Activated naive CD4-positive, alpha-beta T cell (primary cell): ENCODE results near the gene PTDSS2.
"Not testable (repeated sequence)": the region's sequence is repeated elsewhere in the genome, so short reads cannot be mapped to it uniquely, and the experiment has no call there.

ENCODE experiments used
- DNase-seq, 4 experiments: peaks; one replicate each; lab custom pipeline; 2025; lab: John Stamatoyannopoulos, UW

The PTDSS2 gene

DNA sequence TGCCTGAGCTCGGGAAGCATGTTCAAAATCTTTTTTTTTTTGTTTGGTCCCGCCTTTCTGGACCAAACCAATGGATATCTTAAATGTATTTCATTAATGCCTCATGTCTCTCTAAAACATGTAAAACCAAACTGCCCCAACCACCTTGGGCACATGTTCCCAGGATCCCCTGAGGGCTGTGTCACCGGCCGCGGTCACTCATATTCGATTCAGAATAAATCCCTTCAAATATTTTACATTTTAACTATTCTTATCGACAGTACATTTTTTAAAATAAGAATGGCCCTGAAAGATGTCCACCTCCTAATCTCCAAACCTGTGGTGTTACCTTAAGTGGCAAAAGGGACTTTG, 54.9 kb downstream of the PTDSS2 start:
- no peak for DNase-seq

DNA sequence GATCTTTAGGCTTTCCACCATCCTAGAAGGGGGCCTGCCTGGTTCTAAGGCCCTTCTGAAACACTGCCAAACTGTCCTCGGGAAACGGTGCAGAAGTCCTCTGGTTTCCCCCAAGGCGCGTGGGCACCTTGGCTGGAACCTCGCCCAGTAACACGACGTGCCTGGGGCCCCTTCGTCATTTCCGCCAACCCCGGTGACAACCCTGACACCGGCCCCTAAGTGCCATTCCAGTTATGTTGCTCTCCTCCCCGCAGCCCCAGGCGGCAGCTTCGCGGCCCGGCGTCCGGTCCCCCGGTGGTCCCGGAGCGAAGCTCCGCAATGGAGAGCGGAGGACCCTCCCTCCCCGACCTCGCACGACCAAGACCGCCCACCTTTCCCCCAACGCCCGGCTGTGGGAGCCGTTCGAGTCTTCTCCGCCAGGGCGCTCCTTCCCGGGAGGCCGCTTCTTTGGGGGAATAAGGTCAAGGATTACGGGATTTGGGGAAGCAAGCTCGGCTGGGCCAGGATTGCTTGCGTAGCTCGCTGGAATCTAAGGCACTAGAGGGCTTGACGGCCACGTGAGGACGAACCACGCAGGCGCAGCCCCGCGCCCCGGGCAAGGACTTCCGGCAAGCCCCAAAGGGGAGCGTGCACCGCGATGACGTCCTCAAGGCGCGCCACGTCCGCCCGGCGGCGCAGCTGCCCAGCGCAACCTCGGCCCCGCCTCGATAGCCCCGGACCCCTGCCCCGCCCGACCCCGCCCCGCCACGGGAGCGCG, 56.3 kb downstream of the PTDSS2 start:
- peak; percentile 94 to 96 (median 94) for DNase-seq

DNA sequence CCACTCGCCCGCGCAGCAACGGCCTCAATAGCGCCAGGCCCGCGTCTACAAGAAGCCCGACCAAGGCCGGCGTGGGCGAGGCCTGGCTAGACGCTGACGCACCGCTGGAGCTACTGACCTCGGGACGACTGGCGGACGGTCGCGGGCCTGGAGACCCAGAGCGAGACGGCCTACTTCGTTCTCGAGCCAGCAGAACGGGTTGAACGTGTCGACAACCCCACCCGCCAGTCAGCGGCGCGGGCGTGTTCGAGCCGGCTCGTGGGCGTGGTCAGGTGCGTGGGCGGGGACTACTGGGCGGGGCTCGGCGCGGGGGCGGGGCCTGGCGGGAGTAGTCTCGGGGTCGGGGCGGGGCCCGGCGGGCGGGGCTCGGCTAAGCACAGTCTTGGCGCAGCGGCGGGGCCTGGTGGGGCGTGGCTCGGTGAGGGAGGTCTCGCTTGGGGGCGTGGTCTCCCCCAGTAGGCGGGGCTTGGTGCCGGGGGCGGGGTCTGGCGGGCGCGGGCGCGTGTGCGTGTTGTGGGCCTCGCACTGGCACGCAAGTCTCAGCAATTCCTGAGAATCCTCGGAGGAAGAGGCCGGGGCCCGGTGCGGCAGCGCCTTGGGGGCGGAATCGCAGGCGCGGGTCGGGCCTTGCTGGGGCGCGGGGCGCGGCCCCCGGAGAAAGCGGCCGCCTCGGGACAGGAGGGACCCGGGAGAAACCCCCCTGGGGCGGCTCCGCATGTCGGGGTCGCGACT, 57.1 kb downstream of the PTDSS2 start, which contains the start of gene RNH1:
Gene RNH1 (minus strand): TSS at position 248 of the 732 bp plus-strand sequence. CDS start 5,080 bp downstream, outside the sequence.
- peak; percentile 99 to 100 (median 100) for DNase-seq

DNA sequence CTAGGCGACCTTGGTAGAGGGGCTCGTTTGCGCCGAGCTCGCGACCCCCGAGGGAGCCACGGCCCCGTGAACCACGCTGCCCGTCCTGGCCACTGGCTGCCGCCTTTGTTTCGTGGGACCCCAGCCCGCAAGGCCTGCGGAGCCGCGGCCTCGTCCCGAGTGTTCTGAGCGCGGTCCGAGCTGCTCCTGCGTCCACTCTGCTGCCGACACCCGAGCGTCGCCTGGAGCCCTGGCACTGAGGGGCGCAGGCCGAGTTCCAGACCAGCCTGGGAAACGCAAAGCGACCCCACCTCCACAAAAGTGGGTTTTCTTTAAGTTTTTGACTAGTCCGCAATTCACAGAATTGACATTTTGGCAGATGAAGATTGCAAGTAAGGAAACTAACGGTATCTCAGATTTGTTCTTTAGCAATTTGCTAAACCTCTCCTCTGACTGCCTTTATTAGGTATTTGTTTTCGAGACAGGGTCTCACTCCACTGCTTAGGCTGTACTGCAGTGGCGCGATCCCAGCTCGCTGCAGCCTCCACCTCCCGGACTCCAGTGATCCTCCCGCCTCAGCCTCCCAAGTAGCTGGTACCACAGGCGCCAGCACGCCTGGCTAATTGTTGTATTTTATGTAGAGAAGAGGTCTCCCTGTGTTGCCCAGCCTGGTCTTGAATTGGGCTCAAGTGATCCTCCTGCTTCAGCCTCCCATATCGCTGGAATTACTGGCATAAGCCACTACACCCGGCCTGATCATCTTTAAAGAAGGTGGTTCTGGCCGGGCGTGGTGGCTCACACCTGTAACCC, 57.8 kb downstream of the PTDSS2 start:
- DNase-seq = no peak

DNA sequence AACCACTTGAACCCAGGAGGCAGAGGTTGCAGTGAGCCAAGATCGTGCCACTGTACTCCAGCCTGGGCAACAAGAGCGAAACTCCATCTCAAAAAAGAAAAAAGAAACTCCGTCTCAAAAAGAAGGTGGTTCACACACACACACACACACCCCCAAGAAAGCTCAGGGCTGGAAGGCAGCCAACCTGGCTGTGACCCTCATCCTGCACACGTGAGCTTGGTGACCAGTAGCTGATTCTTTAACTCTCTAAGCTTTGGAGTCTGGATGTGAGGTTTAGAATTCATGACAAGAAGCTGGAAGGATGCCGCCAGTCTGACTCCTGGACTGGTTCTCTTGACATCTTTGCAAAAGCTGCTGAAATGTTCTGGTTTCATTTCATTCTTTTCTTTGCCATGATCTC, 58.9 kb downstream of the PTDSS2 start:
- no peak for DNase-seq

DNA sequence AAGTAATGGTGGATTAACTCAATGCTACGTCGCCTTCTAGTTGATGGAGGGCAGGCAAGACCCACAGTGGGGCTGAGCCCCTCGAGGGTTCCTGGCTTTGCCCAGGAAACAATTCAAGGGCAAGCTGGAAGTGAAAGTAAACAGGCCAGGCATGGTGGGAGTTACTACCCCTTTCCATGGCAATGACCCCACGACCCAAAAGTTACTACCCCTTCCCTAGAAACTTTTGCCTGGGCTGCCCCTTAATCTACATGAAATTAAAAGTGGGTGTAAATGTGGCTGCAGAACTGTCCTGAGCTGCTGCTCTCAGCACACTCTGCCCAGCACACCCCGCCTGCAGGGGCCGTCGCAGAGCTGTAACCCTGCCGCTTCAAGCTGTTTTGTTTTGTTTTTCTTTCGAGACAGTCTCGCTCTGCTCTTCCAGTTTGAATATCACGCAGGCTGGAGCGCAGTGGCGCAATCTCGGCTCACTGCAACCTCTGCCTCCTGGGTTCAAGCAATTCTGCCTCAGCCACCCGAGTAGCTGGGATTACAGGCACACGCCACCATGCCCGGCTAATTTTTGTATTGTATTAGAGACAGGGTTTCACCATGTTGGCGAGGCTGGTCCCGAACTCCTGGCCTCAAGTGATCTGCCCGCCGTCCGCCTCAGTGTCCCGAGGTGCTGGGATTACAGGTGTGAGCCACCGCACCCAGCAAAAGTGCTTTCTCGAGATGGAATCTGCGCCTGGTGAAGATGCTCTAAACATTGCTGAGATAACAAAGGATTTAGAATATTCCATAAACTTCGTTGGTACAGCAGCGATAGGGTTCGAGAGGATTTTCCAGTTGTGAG, 62.9 kb downstream of the PTDSS2 start:
- DNase-seq = no peak

DNA sequence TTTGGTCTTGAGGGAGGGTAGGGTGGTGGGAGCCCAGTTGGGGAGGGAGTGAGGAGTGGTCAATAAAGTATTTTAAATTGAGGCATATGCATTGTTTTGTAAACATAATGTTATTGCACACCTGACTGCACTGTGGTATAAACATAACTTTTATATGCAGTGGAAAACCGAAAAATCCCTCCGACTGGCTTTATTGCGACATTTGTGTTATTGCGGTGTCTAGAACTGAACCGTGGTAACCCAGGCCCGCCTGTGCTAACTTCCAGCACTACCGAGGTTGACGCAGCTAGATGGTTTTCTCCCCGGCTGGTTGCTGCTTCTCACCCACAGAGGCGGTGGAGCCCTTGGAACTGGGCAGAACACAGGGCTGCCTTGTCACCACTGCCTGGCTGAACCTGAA, 64.5 kb downstream of the PTDSS2 start:
- DNase-seq = no peak

DNA sequence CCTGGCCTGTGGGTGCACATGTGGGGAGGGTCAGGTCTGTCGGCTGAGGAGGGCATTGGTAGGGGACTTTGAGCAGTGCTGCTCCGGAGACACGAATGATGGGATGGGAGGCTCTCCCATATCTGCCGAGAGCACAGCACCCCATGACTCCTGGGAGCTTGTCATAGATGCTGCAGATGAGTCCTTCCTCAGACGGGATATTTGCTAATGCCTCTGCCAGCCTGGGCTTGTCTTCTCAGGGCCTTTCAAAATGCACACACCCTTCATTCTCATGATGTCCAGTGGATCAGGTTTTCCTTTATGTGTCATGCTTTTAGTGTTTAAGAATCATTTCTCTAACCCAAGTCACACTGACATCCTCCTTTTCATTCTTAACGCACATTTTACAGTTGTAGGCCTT, 65.1 kb downstream of the PTDSS2 start:
- DNase-seq = no peak

DNA sequence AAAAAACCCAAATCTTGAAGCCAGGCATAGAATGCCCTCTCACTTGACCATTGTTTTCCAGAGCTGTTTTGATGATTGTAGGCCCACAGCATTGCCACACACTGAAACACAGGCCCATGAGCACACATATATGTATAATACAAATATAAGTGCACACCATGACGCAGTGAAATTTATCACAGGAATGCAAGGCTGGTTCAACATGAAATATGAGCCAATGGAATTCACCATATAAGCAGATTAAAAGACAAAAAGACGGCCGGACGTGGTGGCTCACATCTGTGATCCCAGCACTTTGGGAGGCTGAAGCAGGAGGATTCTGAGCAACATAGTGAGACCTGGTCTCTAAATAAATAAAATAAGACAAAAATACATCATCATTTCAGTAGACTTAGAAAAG, 66.3 kb downstream of the PTDSS2 start:
- DNase-seq = no peak

DNA sequence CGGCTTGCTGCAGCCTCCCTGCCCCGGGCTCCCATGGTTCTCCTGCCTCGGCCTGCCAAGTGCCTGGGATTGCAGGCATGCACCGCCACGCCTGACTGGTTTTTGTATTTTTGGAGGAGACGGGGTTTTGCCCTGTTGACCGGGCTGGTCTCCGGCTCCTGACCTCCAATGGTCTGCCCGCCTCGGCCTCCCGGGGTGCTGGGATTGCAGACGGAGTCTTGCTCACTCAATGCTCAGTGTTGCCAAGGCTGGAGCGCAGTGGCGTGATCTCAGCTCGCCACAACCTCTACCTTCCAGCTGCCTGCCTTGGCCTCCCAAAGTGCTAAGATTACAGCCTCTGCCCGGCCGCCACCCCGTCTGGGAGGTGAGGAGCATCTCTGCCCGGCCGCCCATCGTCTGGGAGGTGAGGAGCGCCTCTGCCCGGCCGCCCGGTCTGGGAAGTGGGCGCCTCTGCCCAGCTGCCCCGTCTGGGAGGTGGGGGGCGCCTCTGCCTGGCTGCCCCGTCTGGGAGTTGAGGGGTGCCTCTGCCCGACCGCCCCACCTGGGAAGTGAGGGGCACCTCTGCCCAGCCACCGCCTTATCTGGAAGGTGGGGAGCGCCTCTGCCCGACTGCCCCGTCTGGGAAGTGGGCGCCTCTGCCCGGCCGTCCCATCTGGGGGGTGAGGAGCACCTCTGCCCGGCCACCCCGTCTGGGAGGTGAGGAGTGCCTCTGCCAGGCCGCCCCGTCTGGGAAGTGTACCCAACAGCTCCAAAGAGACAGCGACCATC, 67.0 kb downstream of the PTDSS2 start:
- DNase-seq = not testable (repeated sequence)

DNA sequence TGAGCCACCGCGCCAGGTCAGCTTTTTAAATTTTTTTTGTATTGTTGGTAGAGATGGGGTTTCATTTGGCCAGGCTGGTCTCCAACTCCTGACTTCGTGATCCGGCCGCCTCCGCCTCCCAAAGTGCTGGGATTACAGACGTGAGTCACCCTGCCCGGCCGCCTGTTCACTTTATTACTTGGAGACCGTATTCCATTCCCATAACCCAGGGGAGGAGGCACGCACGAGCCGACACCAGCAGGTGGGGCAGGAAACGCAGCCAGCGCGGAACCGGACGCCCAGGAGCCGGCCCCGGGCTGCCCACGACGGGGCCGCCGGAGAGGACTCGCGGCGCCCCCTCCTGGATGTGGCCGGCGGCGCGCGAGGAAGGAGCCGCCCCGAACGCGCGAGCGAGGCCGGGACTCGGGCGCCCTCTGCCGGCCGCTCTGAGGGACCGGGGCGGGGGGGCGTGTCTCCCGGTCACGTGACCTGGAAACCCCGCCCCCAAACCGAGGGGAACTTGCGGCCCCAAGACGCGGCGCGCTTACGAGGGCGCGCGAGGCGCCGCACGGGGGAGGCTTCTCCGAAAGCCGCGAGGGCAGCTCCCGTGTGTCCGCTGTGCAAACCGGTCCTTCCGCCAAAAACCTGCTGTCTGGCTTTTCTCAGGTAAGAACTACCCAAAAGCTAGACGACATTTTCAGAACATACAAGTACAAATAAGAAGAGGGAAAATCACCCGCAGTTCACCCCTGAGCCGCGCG, 68.6 kb downstream of the PTDSS2 start:
- DNase-seq = no peak

DNA sequence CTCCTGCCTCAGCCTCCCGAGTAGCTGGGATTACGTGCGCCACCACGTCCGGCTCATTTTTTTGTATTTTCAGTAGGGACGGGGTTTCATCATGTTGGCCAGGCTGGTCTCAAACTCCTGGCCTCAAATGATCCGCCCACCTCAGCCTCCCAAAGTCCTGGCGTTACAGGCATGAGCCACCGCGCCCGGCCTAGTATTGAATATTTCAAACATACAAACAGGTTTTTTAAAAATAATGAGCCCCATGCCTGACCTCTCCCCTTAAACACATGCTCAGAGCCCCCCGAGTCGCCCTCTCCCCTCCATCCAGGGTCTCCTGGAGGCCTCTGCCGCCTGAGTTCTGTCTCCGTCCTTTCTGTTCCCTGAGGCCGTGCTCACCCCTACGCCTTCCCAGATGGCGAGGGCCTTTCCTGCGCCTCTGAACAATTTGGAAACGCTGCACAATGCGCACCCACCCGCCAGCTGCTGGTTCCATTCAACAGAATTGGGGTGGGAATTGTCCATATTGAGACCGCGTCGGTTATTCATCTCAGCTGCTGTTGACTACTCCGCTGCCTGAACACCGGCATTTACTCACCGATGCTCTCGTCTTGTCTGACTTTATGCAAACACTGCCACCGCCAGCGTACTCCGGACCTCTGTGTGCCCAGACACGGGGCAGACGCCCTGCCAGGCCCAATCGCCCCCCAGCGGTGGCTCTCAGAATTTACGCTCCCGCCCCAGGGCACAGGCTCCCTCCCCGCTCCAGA, 70.5 kb downstream of the PTDSS2 start:
- DNase-seq = no peak

DNA sequence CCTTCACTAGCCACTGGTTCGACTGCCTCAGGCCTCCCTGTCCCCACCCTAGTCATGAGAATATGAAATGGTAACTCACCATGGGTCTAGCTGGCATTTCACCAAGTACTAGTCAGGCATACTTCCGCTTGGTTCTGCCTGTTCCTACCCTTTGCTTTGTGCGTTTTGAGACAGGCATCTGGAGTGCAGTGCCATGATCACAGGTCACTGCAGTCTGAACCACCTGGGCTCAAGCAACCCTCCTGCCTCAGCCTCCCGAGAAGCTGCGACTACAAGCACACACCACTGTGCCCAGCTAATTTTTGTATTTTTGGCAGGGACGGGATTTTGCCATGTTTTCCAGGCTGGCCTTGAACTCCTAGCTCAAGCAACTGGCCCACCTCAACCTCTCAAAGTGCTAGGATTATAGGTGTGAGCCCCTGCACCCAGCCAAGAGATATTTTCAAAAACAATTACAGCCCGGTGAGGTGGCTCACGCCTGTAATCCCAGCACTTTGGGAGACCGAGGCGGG, 71.2 kb downstream of the PTDSS2 start:
- no peak for DNase-seq

DNA sequence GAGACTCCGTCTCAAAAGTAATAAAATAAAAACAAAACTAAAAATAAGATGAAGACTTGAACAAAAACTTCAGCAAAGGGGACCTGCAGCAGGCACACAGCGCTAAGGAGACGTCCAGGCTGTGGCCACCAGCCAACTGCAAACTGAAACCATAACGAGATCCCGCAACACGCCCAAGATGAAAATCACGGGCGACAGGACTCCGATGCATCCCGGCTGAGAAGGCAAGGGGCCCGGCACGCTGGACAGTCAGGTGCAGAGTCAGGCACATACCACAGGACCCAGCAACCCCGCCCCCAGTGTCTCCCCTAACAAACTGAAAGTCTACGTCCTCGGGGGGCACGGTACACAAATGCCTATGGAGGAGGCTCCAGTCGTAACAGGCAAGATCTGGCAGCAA, 76.1 kb downstream of the PTDSS2 start:
- no peak for DNase-seq

DNA sequence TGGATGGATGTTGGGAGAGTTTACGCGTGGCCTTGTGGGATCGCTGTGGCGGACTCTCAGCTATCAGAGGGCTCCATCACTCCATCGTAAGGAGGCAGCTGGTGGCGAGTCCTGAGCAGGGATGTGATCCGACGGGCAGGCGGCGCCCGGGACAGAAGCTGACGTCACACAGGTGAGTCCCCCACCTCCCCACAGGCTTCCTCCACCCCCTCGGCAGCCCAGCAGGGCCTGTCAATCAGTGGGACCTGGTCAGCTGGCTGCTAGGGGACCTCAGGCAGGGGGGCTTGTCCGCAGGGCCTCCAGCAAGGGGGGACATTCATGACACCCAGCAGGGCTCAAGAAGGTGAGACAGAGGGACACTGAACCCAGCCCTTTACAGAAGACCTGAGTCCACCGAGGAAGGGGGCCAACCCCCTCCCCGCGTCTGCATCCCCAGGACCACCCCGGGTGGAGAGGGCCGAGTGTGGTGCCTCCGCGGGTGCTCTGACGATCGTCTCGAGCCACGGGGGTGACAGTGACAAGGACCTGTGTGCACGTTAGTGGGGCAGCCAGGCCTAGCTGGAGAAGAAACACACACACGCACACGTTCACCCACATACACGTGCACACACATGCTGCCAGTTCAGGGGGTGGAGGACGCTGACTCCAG, 78.2 kb downstream of the PTDSS2 start:
- DNase-seq = no peak

DNA sequence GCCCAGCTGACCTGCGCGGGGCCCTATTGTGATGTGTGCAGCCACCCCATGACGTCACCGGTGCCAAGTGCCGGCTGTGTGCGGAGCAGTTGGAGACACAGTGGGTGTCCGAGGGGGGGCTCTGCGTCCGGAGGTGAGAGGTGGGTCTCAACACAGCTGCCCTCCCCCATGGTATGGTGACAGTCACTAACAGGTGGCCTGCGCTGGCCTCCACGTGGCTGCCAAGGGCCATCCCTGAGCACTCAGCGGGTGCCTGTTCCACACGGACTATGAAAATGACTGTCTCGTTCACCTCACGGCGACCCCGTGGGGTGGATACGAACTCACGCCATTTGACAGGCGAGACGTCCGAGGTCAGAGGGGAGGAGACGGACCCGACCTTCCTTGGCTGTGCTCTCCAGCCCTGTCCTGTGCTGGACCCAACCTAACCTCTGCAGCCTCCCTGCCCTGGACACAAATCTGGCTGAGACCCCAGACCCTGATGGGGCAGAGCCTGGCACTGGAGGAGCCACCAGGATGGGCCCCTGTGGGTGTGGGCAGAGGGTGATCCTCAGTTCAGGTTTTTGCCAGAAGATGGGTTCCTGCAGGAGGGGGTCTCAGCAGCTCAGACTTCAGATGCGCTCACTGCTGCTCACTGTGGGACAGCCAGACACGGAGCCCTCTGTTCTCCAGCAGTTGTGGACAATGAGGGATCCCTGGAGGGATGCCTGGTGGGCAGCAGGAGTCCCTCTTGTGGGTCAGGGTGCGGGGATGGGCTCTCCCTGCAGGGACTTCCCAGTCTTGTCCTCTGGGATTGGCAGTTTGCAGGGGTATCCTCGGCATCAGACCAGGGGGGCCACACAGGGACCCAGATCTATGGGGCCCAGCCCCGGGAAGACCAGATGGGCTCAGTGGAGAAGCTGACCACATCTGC, 79.0 kb downstream of the PTDSS2 start:
- no peak for DNase-seq

DNA sequence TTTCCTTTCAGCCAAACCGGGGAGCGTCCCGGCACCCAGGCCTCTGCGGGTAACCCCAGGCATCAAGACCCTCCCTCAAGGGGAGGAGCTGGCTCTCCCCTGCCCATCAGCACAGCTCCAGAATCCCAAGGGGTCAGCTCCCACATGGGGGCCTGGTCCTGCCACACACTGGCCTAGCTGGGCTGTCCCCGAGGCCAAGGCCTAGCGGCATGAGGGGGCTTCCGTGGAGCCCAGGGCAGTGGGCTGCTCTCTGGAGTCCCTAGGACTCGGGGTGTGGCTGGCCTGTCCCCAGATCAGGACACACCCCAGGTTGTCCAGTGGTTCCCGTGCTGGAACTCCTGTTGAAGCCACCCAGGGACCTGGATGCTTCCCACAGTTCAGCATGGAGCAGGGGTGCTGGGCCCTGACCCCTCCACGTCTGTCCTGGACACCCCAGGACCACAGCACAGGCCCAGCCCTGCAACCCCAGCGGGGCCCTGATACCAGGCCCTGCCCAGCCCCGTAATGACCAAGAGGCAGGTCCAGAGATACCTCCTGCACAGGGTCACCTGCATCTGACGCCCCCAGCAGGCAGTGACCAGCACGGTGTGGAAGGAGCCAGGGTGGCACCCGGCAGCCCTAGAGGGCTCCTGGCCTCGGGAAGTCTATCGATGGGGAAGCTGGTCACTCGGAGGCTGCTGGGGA, 79.8 kb downstream of the PTDSS2 start:
- no peak for DNase-seq
